Neural progenitor cell (in vitro differentiated cells): ENCODE results near the gene OR6M1.

Experiments used
- CTCF ChIP-seq: fragments of 200-600 bp; sonication (generic); IDR thresholded peaks from 2 replicates; pipeline ENCODE4 v1.5.1; 2017; ENCODE audit warnings: antibody characterized with exemption, mild to moderate bottlenecking
- EZH2 ChIP-seq: fragments of 200-600 bp; sonication (generic); IDR thresholded peaks from 2 replicates; pipeline ENCODE4 v1.6.1; 2017; ENCODE audit warnings: antibody characterized with exemption, mild to moderate bottlenecking, moderate library complexity
- EZH2phosphoT487 ChIP-seq: fragments of 200-600 bp; sonication (generic); IDR thresholded peaks from 2 replicates; pipeline ENCODE4 v1.6.1; 2017; ENCODE audit warnings: antibody characterized with exemption

- TF ChIP-seq EZH2 (no peak), CTCF (no peak), EZH2phosphoT487 (no peak)
These were observed 23.6 kb upstream of the OR6M1 start for GRCh38 chr11:123829745-123830144.
